HG02798 (cell line): ENCODE measurements around the gene PPIB.

Experiments
- ATAC-seq: cut with Tn5 transposase; IDR thresholded peaks from one replicate; pipeline ENCODE4 v1.9.1; 2021; ENCODE audit warnings: mild to moderate bottlenecking; ENCODE audit not compliant: unreplicated experiment, poor library complexity

Gene PPIB

GRCh38 chr15:64162869-64163658, at the start of gene PPIB:
Gene PPIB (minus strand): TSS chr15:64163022. CDS start chr15:64162986, 36 bp downstream.
- ATAC-seq = peak; percentile 95

DNA sequence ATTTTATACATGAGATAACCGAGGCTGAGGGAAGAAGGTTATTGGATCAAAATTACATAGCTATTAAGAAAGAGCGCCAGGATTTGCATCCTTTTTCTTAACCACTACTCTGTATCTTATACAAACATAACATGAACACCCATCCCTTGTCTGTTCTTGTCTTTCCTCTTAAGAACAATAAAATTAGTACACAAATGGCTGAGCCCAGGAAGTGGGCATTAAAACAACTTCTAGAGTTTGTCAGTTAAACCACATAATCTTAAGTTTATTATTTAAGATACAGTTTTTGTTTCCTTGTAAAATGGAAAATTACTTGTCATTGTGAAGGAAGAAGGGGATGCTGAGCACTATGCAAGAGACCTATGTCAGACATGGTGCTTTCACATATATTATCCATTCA, 48.9 kb upstream of the PPIB start:
- ATAC-seq = no peak

DNA sequence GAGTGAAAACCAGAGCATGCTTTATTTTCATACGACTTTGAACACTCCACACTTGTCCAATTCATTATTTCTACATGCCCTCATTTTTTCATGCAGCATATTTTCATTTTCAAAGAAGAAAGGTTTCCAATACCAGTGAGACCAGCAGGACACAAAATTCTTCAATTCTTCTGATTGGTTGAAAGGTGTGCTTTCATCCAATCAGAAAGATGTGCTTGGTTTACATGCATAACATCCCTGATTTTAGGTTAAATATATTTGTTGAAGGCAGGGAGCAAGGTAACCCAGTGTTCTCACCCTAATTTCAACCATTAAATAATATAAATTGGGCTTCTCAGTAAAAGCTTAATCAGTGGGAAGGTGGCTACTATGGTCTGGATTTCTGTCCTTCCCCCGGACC, 47.5 kb upstream of the PPIB start:
- no peak for ATAC-seq

GRCh38 chr15:64209680-64210334, 47.0 kb upstream of the PPIB start:
- ATAC-seq = no peak

GRCh38 chr15:64205202-64205601, 42.4 kb upstream of the PPIB start:
- ATAC-seq = no peak

- ATAC-seq = no peak
Measured at GRCh38 chr15:64197425-64197824, 34.6 kb upstream of the PPIB start.

GRCh38 chr15:64193971-64194370, 31.1 kb upstream of the PPIB start:
- ATAC-seq = no peak

DNA sequence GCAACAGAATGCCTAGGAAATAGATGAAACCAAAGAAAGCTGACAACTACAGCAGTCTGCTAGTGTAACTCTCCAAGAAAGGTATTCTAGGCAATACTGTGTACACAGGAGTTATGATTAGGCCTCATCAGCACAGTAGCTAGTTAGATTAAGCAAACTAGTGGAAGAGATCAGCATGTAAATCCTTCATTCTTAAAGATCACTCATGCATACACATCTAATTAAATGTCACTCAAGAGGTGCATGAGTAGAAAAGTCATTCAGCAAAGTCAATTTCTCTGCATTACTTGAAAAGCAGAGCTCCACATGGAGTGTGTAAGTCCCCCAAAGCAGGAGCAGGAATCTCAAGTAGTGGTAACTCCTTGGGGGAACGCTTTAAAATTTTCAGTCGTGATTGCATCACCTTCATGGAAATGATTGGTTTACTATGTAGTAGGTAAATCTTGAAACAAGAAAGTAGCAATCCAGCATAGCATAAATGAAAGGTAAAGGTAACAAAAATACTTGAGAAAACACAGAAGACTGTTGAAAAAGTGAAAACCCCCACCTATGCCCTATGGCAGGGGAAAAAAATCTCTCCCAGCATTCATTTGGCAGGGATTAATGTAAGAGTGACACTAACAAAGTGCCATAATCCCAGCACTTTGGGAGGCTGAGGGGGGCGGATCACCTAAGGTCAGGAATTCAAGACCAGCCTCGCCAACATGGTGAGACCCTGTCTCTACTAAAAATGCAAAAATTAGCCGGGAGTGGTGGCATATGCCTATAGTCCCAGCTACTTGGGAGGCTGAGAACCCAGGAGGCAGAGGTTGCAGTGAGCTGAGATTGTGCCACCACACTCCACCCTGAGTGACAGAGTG, 29.4 kb upstream of the PPIB start:
- ATAC-seq = no peak

- ATAC-seq = no peak
Measured at GRCh38 chr15:64187396-64188191, 24.8 kb upstream of the PPIB start.

- ATAC-seq = no peak
Measured at GRCh38 chr15:64185146-64185911, 22.5 kb upstream of the PPIB start.

DNA sequence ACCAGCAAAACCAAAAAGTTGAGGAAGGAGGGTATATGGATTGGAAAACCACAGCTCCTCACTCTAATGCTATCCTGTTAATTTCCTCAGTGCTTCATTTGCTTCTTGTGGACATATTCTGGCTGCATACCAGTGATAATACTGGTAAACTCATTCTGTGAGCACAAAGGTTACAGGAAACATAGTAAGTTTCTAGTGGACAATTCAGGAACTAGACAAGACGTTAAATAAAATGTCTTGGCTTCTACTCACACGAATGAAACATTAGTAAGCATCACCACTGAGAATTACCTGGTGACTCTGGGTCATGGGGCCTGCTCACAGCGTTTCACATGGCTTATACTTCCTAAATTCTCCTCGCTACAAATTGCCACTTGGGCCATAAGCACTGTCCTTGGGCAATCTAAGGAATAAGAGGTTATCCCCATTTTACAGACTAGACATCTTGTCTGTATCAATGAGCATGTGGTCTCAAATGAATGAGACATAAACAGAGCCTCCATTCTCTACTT, 20.1 kb upstream of the PPIB start:
- no peak for ATAC-seq

GRCh38 chr15:64180235-64180824, 17.5 kb upstream of the PPIB start:
- ATAC-seq = peak; percentile 76

- no peak for ATAC-seq
Measured at GRCh38 chr15:64166102-64166890, 3.5 kb upstream of the PPIB start.

GRCh38 chr15:64164436-64164835, 1.6 kb upstream of the PPIB start:
- no peak for ATAC-seq

- peak; percentile 1 for ATAC-seq
Measured at GRCh38 chr15:64163659-64164362, 989 bp upstream of the PPIB start.

GRCh38 chr15:64162478-64162868, 349 bp downstream of the PPIB start:
- peak; percentile 15 for ATAC-seq

DNA sequence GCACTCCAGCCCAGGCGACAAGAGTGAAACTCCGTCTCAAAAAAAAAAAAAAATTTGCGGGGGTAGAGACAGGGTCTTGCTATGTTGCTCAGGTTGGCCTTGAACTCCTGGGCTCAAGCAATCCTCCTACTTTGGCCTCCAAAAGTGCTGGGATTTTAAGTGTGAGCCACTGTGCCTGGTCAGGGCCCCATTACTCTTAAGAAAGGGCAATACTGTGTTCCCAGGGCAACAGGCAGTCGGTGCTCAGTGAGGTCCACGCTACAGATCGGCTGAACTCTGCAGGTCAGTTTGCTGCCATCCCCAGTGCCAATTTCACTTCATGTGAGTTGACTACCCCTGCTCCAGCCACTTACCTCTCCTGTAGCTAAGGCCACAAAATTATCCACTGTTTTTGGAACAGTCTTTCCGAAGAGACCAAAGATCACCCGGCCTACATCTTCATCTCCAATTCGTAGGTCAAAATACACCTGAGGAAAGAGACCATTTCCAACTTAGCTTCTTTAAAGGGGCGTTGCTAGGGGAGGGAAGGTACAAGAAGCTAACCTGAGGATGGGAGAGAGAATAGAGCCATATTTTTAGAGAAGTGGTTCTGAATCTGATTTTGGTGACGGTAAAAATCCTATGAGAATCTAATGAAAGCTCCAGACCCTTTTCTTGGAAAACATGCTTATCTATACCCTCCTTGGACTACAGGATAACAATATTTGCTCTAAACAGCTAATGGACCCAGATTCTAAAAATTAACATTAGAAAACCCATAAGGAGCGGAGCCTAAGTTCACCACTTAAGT, 939 bp downstream of the PPIB start:
- no peak for ATAC-seq
